ENCODE data around the gene PKP2. TPM values are rescaled to one million over a fixed set of nuclear protein-coding genes. Genes with fewer than 3 reads are reported as not detected.

The PKP2 gene
- total and polyA plus RNA-seq, 2 of the 13 experiments (the other 11 are each of a cell fraction or from before 2014, with no cell fraction given): 15.1 to 25.3 TPM

- TF ChIP-seq ZNF597 (CRISPR knock-in tag; IDR thresholded peaks at IDR 0.05) (no peak), ZNF510 (CRISPR knock-in tag; IDR thresholded peaks at IDR 0.05; ENCODE audit: low read depth) (no peak; the same call in 1 of the 2 replicates), SUZ12 (IDR thresholded peaks at IDR 0.05; ENCODE audit: low read depth, low read length) (peak; percentile 29; the same call in 1 of the 2 replicates), ZNF441 (CRISPR knock-in tag; IDR thresholded peaks at IDR 0.05; ENCODE audit: borderline replicate concordance) (peak; percentile 50; the same call in 1 of the 2 replicates), ZBTB7B (CRISPR knock-in tag; IDR thresholded peaks at IDR 0.05) (peak; percentile 33; the same call in 1 of the 2 replicates), ATF5 (CRISPR knock-in tag; IDR thresholded peaks at IDR 0.05; ENCODE audit: low read depth) (no peak; the same call in 1 of the 2 replicates), SP1 (IDR thresholded peaks at IDR 0.05) (no peak), SP1 (CRISPR knock-in tag; IDR thresholded peaks at IDR 0.05) (no peak; the same call in 1 of the 2 replicates), IRF1 (CRISPR knock-in tag; IDR thresholded peaks at IDR 0.05; ENCODE audit: low read depth) (no peak), GLMP (CRISPR knock-in tag; IDR thresholded peaks at IDR 0.05; ENCODE audit: borderline replicate concordance) (no peak), ZNF777 (CRISPR knock-in tag; IDR thresholded peaks at IDR 0.05) (0 out of 2 replicates have a peak, but pooled peaks have one; percentile 8), RBAK (CRISPR knock-in tag; IDR thresholded peaks at IDR 0.05) (no peak), ZNF101 (CRISPR knock-in tag; IDR thresholded peaks at IDR 0.05; ENCODE audit: borderline replicate concordance, low read depth) (no peak), ZNF740 (CRISPR knock-in tag; IDR thresholded peaks at IDR 0.05) (no peak), SRF (IDR thresholded peaks at IDR 0.05; ENCODE audit: low read depth, low read length) (no peak), TRIM22 (IDR thresholded peaks at IDR 0.05) (no peak), ZNF317 (CRISPR knock-in tag; IDR thresholded peaks at IDR 0.05) (peak; percentile 30), FOXK2 (IDR thresholded peaks at IDR 0.05) (no peak), CERS6 (CRISPR knock-in tag; IDR thresholded peaks at IDR 0.05) (no peak), NFYB (CRISPR knock-in tag; IDR thresholded peaks at IDR 0.05) (peak; percentile 12; the same call in 1 of the 2 replicates), ZNF383 (CRISPR knock-in tag; IDR thresholded peaks at IDR 0.05; ENCODE audit: borderline replicate concordance) (no peak)
Measured at GRCh38 chr12:32755654-32756475, 140.7 kb downstream of the PKP2 start, which contains the start of gene YARS2 (continued).
